ENCODE results near the gene TNMD. TPM values are rescaled to one million over a fixed set of nuclear protein-coding genes. Genes with fewer than 3 reads are reported as not detected.

The TNMD gene
- total RNA-seq, 2 donors from 2014 or later = 0.48 TPM; not detected in 1

- TF ChIP-seq CTCF (IDR thresholded peaks at IDR 0.05) = no peak
- no peaks in the 10 kb centered on the region for H3K4me1 ChIP-seq
- H3K9ac ChIP-seq (ENCODE audit: low read depth in 2 of 2, low read length in 2 of 2) = no peak overlapping the region
- H3K36me3 ChIP-seq = no peaks in the 10 kb centered on the region
- intact Hi-C loops (cut with DNase I) = no loop called here
- H3K27ac ChIP-seq = no peak overlapping the region
- DNase-seq = no peak
- no peaks in the 10 kb centered on the region for H3K9me3 ChIP-seq
- no peaks in the 10 kb centered on the region for H3K27me3 ChIP-seq
- H3K4me3 ChIP-seq = no peak overlapping the region
Measured at GRCh38 chrX:100635040-100635439, 50.3 kb downstream of the TNMD start.

- no peak for TF ChIP-seq CTCF (IDR thresholded peaks at IDR 0.05)
- Histone ChIP-seq H3K27ac (peak overlapping the region; percentile 61), H3K4me3 (peak overlapping the region; percentile 51)
Measured at GRCh38 chrX:100635989-100636320, 51.2 kb downstream of the TNMD start.

GRCh38 chrX:100636321-100636991 lies 51.7 kb downstream of the TNMD start, which contains the start of gene TSPAN6:
Gene TSPAN6 (minus strand): TSS chrX:100636806. CDS start chrX:100636694, 112 bp downstream.
- Histone ChIP-seq H3K9me3 (no peaks in the 10 kb centered on the region), H3K27me3 (no peaks in the 10 kb centered on the region), H3K36me3 (no peaks in the 10 kb centered on the region), H3K9ac (ENCODE audit: low read depth in 2 of 2, low read length in 2 of 2) (peak within 1 kb of the TSS; percentile 68 to 79), H3K4me1 (no peaks in the 10 kb centered on the region), H3K4me3 (peak within 1 kb of the TSS; percentile 51), H3K27ac (peak within 1 kb of the TSS; percentile 61)
- intact Hi-C loops (cut with DNase I) = no loop called here
- peak; percentile 25 for TF ChIP-seq CTCF (IDR thresholded peaks at IDR 0.05)
- DNase-seq = peak; percentile 89

More at GRCh38 chrX:100635989-100636320, 51.2 kb downstream of the TNMD start:
- no peaks in the 10 kb centered on the region for H3K4me1 ChIP-seq
- no peaks in the 10 kb centered on the region for H3K9me3 ChIP-seq
- peak overlapping the region; percentile 68 to 79 for H3K9ac ChIP-seq (ENCODE audit: low read depth in 2 of 2, low read length in 2 of 2)
- H3K27me3 ChIP-seq = no peaks in the 10 kb centered on the region
- H3K36me3 ChIP-seq = no peaks in the 10 kb centered on the region
- intact Hi-C loops (cut with DNase I) = no loop called here
- no peak for DNase-seq

- Histone ChIP-seq H3K9me3 (no peaks in the 10 kb centered on the region), H3K9ac (ENCODE audit: low read depth in 2 of 2, low read length in 2 of 2) (no peak overlapping the region), H3K4me3 (no peak overlapping the region), H3K36me3 (no peaks in the 10 kb centered on the region), H3K27me3 (no peaks in the 10 kb centered on the region), H3K27ac (no peak overlapping the region), H3K4me1 (no peaks in the 10 kb centered on the region)
- intact Hi-C loops (cut with DNase I) = no loop called here
- no peak for DNase-seq
- TF ChIP-seq CTCF (IDR thresholded peaks at IDR 0.05) = no peak
Measured at GRCh38 chrX:100642290-100642689, 57.6 kb downstream of the TNMD start.

GRCh38 chrX:100643212-100643611 lies 58.5 kb downstream of the TNMD start:
- no peaks in the 10 kb centered on the region for H3K4me1 ChIP-seq
- DNase-seq = no peak
- intact Hi-C loops (cut with DNase I) = no loop called here
- H3K36me3 ChIP-seq = no peaks in the 10 kb centered on the region
- H3K9me3 ChIP-seq = no peaks in the 10 kb centered on the region
- no peak for TF ChIP-seq CTCF (IDR thresholded peaks at IDR 0.05)
- no peak overlapping the region for H3K4me3 ChIP-seq
- H3K27me3 ChIP-seq = no peaks in the 10 kb centered on the region
- no peak overlapping the region for H3K27ac ChIP-seq
- H3K9ac ChIP-seq (ENCODE audit: low read depth in 2 of 2, low read length in 2 of 2) = no peak overlapping the region

Data from colonic mucosa (tissue), 4 donors.